Measurements from ENCODE around the gene DUOX1. TPM values are rescaled to one million over a fixed set of nuclear protein-coding genes. Genes with fewer than 3 reads are reported as not detected.

The DUOX1 gene
- polyA plus RNA-seq, 1 of the 3 experiments (the other 2 are of a cell fraction): not detected

DNA sequence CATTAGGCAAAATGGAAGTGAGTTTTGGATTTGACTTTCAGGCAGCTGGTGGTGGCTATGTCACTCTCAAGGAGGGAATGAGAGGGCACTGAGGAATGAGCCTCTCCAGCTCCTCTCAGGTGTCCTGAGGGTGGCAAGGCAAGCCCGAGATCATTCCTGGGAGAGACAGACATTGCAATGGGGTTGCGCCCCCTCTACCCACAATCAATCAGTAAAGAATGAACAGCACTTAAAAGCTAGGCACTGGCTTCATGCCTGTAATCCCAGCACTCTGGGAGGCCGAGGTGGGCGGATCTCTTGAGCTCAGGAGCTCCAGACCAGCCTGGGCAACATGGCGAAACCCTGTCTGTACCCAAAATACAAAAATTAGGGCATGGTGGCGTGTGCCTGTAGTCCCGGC, 72.1 kb downstream of the DUOX1 start:
- Histone ChIP-seq H3K36me3 (replicated peaks in 1 of 2; ENCODE audit: control insufficient read depth in 1 of 2, insufficient read depth in 2 of 2, low read length in 1 of 2) (no peaks in the 10 kb centered on the region), H3K4me2 (no peak overlapping the region), H3K9ac (no peak overlapping the region), H3F3A (replicated peaks; ENCODE audit: insufficient read depth) (peaks cover 35% of the 10 kb centered on the region), H3K4me1 (ENCODE audit: control insufficient read depth in 1 of 2, insufficient read depth in 2 of 2, low read depth in 1 of 2, low read length in 1 of 2) (peaks cover 0 to 4% of the 10 kb centered on the region in 2 experiments; a peak in 1 of 4 replicates), H3K27me3 (ENCODE audit: insufficient read depth) (no peaks in the 10 kb centered on the region), H3K9me3 (no peaks in the 10 kb centered on the region), H3K27ac (ENCODE audit: low read depth in 2 of 2, low read length in 1 of 2) (no peak overlapping the region), H3K79me2 (ENCODE audit: insufficient read depth) (no peaks in the 10 kb centered on the region), H3K4me3 (ENCODE audit: low read depth in 2 of 2, low read length in 1 of 2) (no peak overlapping the region), H4K20me1 (ENCODE audit: insufficient read depth) (no peaks in the 10 kb centered on the region), H2AFZ (ENCODE audit: low read depth) (no peak overlapping the region), H3K9me2 (no peaks in the 10 kb centered on the region)
- CTCF ChIA-PET: interaction anchor here (0.6 to 10.1 kb wide), 9 partner anchors 8 to 293 kb away, joined by 3 to 226 read pairs (median 5); a partner anchor contains a TSS
- POLR2A ChIA-PET: interaction anchor here (1.0 to 6.3 kb wide), 4 partner anchors 16 to 201 kb away, joined by 3 to 66 read pairs (median 19); partner anchors contain the start of gene SHF
- TF ChIP-seq FOSL2 (IDR thresholded peaks at IDR 0.05; ENCODE audit: borderline replicate concordance, low read depth) (no peak), RFX5 (IDR thresholded peaks at IDR 0.05; ENCODE audit: low read length) (no peak), RXRA (IDR thresholded peaks at IDR 0.05; ENCODE audit: borderline replicate concordance, low read depth) (no peak), GATA2 (CRISPR knock-in tag; IDR thresholded peaks at IDR 0.05) (no peak), IRF3 (IDR thresholded peaks at IDR 0.05; ENCODE audit: low read depth, low read length) (no peak), MXI1 (IDR thresholded peaks at IDR 0.05; ENCODE audit: low read depth, low read length) (no peak), EZH2phosphoT487 (IDR thresholded peaks at IDR 0.05; ENCODE audit: borderline replicate concordance, low read depth) (no peak), USF2 (IDR thresholded peaks at IDR 0.05; ENCODE audit: borderline replicate concordance, low read depth, low read length) (no peak), CHD2 (IDR thresholded peaks at IDR 0.05; ENCODE audit: low read length, partially characterized antibody) (no peak), ZBTB33 (IDR thresholded peaks at IDR 0.05; ENCODE audit: borderline replicate concordance, low read depth) (no peak), TAF1 (IDR thresholded peaks at IDR 0.05; ENCODE audit: borderline replicate concordance, low read depth, low read length) (no peak)
- TF ChIP-seq, protein P1, sequence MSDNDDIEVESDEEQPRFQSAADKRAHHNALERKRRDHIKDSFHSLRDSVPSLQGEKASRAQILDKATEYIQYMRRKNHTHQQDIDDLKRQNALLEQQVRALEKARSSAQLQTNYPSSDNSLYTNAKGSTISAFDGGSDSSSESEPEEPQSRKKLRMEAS (IDR thresholded peaks at IDR 0.05; ENCODE audit: low read depth): no peak
- TF ChIP-seq, protein P2, sequence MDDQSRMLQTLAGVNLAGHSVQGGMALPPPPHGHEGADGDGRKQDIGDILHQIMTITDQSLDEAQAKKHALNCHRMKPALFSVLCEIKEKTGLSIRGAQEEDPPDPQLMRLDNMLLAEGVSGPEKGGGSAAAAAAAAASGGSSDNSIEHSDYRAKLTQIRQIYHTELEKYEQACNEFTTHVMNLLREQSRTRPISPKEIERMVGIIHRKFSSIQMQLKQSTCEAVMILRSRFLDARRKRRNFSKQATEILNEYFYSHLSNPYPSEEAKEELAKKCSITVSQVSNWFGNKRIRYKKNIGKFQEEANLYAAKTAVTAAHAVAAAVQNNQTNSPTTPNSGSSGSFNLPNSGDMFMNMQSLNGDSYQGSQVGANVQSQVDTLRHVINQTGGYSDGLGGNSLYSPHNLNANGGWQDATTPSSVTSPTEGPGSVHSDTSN (IDR thresholded peaks at IDR 0.05): no peak
- no peak for DNase-seq
- WGBS (ENCODE audit: low lambda C conversion rate): 97% methylated on average over 6 of the region's 7 CpGs
